CD4-positive, alpha-beta T cell treated with Interleukin-17A for 1 hour (primary cell): ENCODE measurements around the gene INMT.

Experiments used
- DNase-seq: peaks from one replicate; pipeline ENCODE4 v3.0.0-alpha.2; 2020

The INMT gene

GRCh38 chr7:30755384-30756154 is 3.6 kb downstream of the INMT start:
- DNase-seq = no peak

DNA sequence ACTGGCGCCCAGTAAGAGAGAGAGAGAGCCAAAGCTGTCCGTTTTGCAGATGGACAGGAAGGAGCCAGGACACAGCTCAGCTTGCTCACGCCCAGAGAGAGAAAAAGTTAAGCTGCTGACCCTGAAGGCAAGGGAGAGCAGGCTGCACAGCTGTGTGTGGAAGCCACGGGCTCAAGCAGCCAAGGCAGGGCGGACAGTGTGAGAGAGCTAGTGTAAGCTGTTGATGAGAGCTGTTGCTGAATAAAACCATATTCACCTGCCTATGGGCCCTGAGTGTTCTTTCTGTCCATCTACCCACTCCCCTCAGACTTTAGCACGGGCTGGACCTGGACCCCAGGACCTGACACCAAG is 5.4 kb downstream of the INMT start:
- no peak for DNase-seq

- DNase-seq = no peak
Observed at GRCh38 chr7:30760514-30761213, 8.7 kb downstream of the INMT start.

GRCh38 chr7:30761214-30762156 is 9.6 kb downstream of the INMT start:
- DNase-seq = no peak

DNA sequence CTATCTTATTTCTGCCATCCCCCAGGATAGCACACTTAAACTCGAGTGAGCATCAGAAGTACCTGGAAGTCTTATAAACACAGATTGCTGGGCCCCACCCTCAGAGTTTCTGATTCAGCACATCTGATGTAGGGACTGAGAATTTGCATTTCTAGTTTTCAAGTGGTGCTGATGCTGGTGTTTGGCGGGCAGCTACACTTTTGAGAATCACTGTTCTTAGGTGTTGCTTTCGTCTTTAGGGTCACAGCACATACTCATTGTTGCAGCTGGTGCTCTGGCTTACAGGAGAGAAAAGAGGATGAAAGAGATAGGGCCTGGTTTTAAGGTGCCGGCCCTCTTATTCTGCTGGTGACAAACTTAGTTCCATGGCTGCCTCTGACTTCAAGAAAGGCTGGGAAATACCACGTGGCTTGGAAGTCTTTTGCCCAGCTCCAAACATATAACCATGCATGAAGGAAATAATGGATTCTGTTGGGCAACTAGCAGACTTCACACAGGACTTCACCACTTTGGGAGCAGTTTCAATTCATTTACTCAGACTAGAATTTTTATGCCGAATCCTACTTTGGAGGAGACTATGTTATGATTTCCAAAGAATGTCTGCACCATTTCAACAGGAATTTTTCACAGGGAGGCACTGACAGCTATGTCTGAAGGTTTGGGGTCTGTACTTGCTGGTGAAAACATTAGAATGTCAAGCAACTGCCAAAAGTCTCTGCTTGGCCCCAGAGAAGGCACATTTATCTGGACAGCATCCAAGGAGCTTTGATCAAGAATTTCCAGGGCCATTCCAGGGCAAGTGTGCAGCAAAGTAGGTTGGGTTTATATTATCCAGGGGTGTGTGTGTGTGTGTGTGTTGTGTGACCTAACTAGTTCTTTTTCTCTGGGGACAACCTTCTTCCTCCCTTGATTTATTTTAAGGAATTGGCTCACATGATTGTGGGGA is 12.4 kb downstream of the INMT start:
- no peak for DNase-seq

DNA sequence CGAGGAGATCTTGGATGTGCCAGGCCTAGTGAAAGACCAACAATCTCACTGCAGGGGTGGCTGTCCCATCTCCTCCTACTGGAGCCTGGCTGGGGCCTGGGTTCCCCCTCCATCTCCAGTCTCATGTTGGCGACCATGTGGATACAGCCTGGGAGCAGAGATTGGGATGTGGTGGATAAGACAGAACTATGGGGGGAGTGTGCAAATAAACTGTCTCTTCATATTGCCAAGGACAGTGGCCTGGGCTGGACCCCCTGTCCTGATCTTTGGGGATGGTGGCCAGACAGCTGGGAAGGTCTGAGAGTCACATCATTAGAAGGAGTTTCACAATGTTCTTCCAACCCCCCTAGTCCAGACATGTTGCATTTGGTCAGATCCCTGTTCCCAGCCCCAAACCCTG is 13.5 kb downstream of the INMT start:
- DNase-seq = no peak

DNA sequence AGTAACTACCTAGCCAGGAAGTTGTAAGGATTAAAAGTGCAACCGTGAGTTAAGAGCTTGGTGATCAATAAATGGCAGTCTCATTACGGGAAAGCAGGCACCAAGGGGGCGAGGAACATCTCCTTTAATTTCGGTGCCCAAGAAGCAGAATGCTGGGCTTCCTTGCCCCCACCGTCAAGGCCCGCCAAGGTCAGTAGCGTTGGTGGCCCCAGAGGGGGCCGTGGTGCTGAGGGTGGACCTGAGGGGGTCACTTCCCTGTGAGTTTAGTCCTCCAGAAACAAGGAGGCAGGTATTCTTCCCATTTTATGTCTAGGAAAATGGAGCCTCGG is 18.9 kb downstream of the INMT start:
- DNase-seq = peak; percentile 2

GRCh38 chr7:30771174-30771879 is 19.4 kb downstream of the INMT start, which contains the start of gene MINDY4:
TSS of gene MINDY4 (plus strand) at chr7:30771417. CDS start at chr7:30771494, 77 bp downstream.
- DNase-seq = peak; percentile 69

DNA sequence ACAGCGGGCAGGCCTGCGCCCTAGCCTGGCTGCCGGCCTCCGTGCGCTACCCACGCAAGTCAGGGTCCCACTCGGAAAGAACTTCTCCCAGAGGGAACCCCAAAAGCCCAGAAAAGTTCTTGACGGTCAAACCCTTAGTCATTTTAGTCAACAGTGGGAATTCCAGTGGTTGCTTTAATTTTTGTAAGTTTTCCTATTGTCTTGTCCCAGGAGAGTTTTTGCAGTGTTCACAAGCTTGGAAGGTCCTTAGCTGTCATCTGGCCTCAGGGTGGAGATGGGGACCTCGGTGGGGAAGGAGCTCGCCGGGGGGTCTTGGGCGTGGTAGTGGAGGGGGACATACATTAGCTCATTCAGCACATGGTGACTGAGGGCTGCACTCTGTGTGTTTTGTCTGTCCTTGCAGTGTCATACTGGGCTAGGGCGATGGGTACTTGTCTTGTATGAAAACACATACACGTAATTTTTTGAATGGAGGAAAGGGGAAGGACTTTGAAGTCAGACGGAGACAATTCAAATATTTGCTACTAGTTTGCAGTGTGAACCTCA is 20.0 kb downstream of the INMT start:
- no peak for DNase-seq

- DNase-seq = no peak
Observed at GRCh38 chr7:30772984-30773383, 21.0 kb downstream of the INMT start.

GRCh38 chr7:30775992-30776391 is 24.1 kb downstream of the INMT start:
- DNase-seq = no peak

DNA sequence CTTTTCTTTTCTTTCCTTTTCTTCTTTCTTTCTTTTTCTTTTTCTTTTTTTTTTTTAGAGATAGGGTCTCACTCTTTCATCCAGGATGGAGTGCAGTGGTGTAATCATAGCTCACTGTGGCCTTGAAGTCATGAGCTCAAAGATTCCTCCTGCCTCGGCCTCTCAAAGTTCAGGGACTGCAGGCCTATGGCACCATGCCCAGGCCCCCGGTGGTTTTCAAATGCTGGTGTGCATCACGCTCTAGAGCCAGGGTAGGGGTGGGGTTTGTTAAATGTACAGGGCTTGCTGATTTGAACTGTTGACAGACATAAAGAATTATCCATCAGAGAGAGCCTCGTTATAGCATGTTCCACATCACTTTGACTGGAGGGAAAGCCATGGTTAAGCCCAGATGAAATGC is 25.0 kb downstream of the INMT start:
- DNase-seq = no peak

GRCh38 chr7:30778255-30779025 is 26.5 kb downstream of the INMT start:
- DNase-seq = no peak

DNA sequence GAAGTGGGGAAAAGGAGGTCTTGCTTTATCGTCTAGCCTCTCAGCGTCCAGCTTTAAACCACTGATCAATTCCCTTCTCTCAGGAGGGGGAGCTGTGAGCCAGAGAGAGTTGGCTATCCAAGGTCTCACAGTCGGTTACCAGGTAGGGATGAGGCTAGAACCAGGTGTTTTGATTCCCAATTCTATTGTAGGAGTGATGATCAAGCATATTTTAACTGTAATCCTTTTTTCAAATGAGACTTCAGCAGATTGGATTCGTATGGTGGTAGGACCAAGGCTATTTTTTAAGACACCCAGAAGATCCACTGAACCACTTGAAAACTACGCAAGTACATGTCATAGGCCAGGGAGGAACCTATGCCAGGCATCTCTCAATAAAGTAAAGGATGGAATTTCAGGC is 27.6 kb downstream of the INMT start:
- no peak for DNase-seq

- DNase-seq = no peak
Observed at GRCh38 chr7:30780941-30781340, 29.0 kb downstream of the INMT start.

DNA sequence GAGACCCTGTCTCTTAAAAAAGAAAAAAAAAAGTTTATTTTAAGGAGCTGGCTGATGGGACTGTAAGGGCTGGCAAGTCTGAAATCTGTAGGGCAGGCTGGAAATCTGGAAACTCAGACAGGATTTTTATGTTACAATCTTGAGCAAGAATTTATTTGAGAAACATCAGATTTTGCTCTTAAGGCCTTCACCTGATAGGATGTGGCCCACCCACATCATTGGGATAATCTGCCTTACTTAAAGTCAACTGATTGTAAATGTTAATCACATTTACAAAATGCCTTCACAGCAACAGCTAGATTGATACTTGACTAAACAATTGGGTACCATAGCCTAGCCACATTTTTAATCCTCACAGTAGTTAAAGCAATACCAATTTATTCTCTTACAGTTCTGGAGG is 30.8 kb downstream of the INMT start:
- no peak for DNase-seq

GRCh38 chr7:30785786-30786185 is 33.9 kb downstream of the INMT start:
- DNase-seq = no peak

DNA sequence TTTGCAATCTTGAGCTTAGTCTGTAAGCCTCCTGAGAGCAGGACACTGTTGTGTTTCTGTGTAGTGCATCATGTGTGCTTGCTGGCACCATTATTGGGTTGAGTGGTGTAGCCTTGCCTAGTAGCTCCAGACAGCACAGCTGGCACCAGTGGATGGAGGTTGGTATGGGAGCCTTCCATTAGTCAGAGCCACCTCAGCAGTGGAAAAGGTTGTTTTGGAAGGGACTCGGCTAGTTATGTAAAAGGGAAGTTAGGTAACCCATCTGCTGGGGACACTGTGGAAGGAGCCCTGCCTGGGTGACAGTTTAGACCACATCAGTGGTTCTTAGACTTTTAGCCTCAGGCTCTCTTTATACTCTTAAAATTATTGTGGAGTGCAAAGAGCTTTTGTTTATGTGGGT is 35.6 kb downstream of the INMT start:
- DNase-seq = no peak

GRCh38 chr7:30788640-30789333 is 36.9 kb downstream of the INMT start:
- no peak for DNase-seq

GRCh38 chr7:30789334-30789711 is 37.4 kb downstream of the INMT start:
- no peak for DNase-seq
